Measurements from ENCODE around the gene NBAS. TPM values are rescaled to one million over a fixed set of nuclear protein-coding genes. Genes with fewer than 3 reads are reported as not detected.
A peak's percentile ranks its signal among the peaks of the same experiment; 100 is the strongest.

Gene NBAS
- total RNA-seq, 1 experiment from 2014 or later = 35.5 TPM

- Histone ChIP-seq H3K4me3 (ENCODE audit: insufficient read depth, low read depth, low read length) (no peak overlapping the region), H3K27me3 (ENCODE audit: control insufficient read depth, insufficient read depth, low read length) (no peaks in the 10 kb centered on the region), H3K36me3 (replicated peaks; ENCODE audit: control insufficient read depth, insufficient read depth, low read length) (no peaks in the 10 kb centered on the region)
These were observed 279.5 kb downstream of the NBAS start for GRCh38 chr2:15281681-15282080.

GRCh38 chr2:15279201-15279876 lies 281.8 kb downstream of the NBAS start:
- Histone ChIP-seq H3K27me3 (ENCODE audit: control insufficient read depth, insufficient read depth, low read length) (no peaks in the 10 kb centered on the region), H3K4me3 (ENCODE audit: insufficient read depth, low read depth, low read length) (no peak overlapping the region), H3K36me3 (replicated peaks; ENCODE audit: control insufficient read depth, insufficient read depth, low read length) (no peaks in the 10 kb centered on the region; the same call in 1 of the 2 replicates)
- DNase-seq = no peak

More at GRCh38 chr2:15281681-15282080, 279.5 kb downstream of the NBAS start:
- DNase-seq = no peak

GRCh38 chr2:15278296-15278695 lies 282.8 kb downstream of the NBAS start:
- H3K36me3 ChIP-seq (replicated peaks; ENCODE audit: control insufficient read depth, insufficient read depth, low read length) = no peaks in the 10 kb centered on the region; the same call in 1 of the 2 replicates
- no peak for DNase-seq
- H3K4me3 ChIP-seq (ENCODE audit: insufficient read depth, low read depth, low read length) = no peak overlapping the region
- no peaks in the 10 kb centered on the region for H3K27me3 ChIP-seq (ENCODE audit: control insufficient read depth, insufficient read depth, low read length)

GRCh38 chr2:15275346-15275745 lies 285.8 kb downstream of the NBAS start:
- DNase-seq = no peak
- Histone ChIP-seq H3K27me3 (ENCODE audit: control insufficient read depth, insufficient read depth, low read length) (no peaks in the 10 kb centered on the region), H3K36me3 (replicated peaks; ENCODE audit: control insufficient read depth, insufficient read depth, low read length) (no peaks in the 10 kb centered on the region; the same call in none of the 2 replicates), H3K4me3 (ENCODE audit: insufficient read depth, low read depth, low read length) (no peak overlapping the region)

GRCh38 chr2:15273452-15273851 lies 287.7 kb downstream of the NBAS start:
- DNase-seq = no peak
- no peaks in the 10 kb centered on the region for H3K27me3 ChIP-seq (ENCODE audit: control insufficient read depth, insufficient read depth, low read length)
- H3K36me3 ChIP-seq (replicated peaks; ENCODE audit: control insufficient read depth, insufficient read depth, low read length) = no peaks in the 10 kb centered on the region; the same call in none of the 2 replicates
- H3K4me3 ChIP-seq (ENCODE audit: insufficient read depth, low read depth, low read length) = no peak overlapping the region

- Histone ChIP-seq H3K36me3 (replicated peaks; ENCODE audit: control insufficient read depth, insufficient read depth, low read length) (no peaks in the 10 kb centered on the region; the same call in none of the 2 replicates), H3K27me3 (ENCODE audit: control insufficient read depth, insufficient read depth, low read length) (no peaks in the 10 kb centered on the region), H3K4me3 (ENCODE audit: insufficient read depth, low read depth, low read length) (no peak overlapping the region)
- no peak for DNase-seq
These were observed 288.2 kb downstream of the NBAS start for GRCh38 chr2:15272942-15273341.

GRCh38 chr2:15271941-15272542 lies 289.1 kb downstream of the NBAS start:
- Histone ChIP-seq H3K36me3 (replicated peaks; ENCODE audit: control insufficient read depth, insufficient read depth, low read length) (no peaks in the 10 kb centered on the region; the same call in none of the 2 replicates), H3K27me3 (ENCODE audit: control insufficient read depth, insufficient read depth, low read length) (no peaks in the 10 kb centered on the region), H3K4me3 (ENCODE audit: insufficient read depth, low read depth, low read length) (no peak overlapping the region)
- DNase-seq = no peak

- DNase-seq = no peak
- Histone ChIP-seq H3K27me3 (ENCODE audit: control insufficient read depth, insufficient read depth, low read length) (no peaks in the 10 kb centered on the region), H3K4me3 (ENCODE audit: insufficient read depth, low read depth, low read length) (no peak overlapping the region), H3K36me3 (replicated peaks; ENCODE audit: control insufficient read depth, insufficient read depth, low read length) (no peaks in the 10 kb centered on the region; the same call in none of the 2 replicates)
These were observed 289.9 kb downstream of the NBAS start for GRCh38 chr2:15271276-15271675.

- no peak for DNase-seq
- H3K36me3 ChIP-seq (replicated peaks; ENCODE audit: control insufficient read depth, insufficient read depth, low read length) = no peaks in the 10 kb centered on the region; the same call in 1 of the 2 replicates
These were observed 292.1 kb downstream of the NBAS start for GRCh38 chr2:15269043-15269442.

GRCh38 chr2:15265889-15266288 lies 295.2 kb downstream of the NBAS start:
- Histone ChIP-seq H3K27me3 (ENCODE audit: control insufficient read depth, insufficient read depth, low read length) (no peaks in the 10 kb centered on the region), H3K36me3 (replicated peaks; ENCODE audit: control insufficient read depth, insufficient read depth, low read length) (no peaks in the 10 kb centered on the region), H3K4me3 (ENCODE audit: insufficient read depth, low read depth, low read length) (no peak overlapping the region)
- no peak for DNase-seq

More at GRCh38 chr2:15269043-15269442, 292.1 kb downstream of the NBAS start:
- no peak overlapping the region for H3K4me3 ChIP-seq (ENCODE audit: insufficient read depth, low read depth, low read length)
- no peaks in the 10 kb centered on the region for H3K27me3 ChIP-seq (ENCODE audit: control insufficient read depth, insufficient read depth, low read length)

GRCh38 chr2:15263976-15264685 lies 297.0 kb downstream of the NBAS start:
- H3K4me3 ChIP-seq (ENCODE audit: insufficient read depth, low read depth, low read length) = no peak overlapping the region
- no peak for DNase-seq
- H3K27me3 ChIP-seq (ENCODE audit: control insufficient read depth, insufficient read depth, low read length) = no peaks in the 10 kb centered on the region
- no peaks in the 10 kb centered on the region for H3K36me3 ChIP-seq (replicated peaks; ENCODE audit: control insufficient read depth, insufficient read depth, low read length)

- Histone ChIP-seq H3K27me3 (ENCODE audit: control insufficient read depth, insufficient read depth, low read length) (no peaks in the 10 kb centered on the region), H3K36me3 (replicated peaks; ENCODE audit: control insufficient read depth, insufficient read depth, low read length) (no peaks in the 10 kb centered on the region), H3K4me3 (ENCODE audit: insufficient read depth, low read depth, low read length) (no peak overlapping the region)
- DNase-seq = no peak
These were observed 298.3 kb downstream of the NBAS start for GRCh38 chr2:15262792-15263191.

GRCh38 chr2:15260835-15261234 lies 300.3 kb downstream of the NBAS start:
- DNase-seq = no peak
- H3K27me3 ChIP-seq (ENCODE audit: control insufficient read depth, insufficient read depth, low read length) = no peaks in the 10 kb centered on the region
- no peak overlapping the region for H3K4me3 ChIP-seq (ENCODE audit: insufficient read depth, low read depth, low read length)
- no peaks in the 10 kb centered on the region for H3K36me3 ChIP-seq (replicated peaks; ENCODE audit: control insufficient read depth, insufficient read depth, low read length)

- Histone ChIP-seq H3K27me3 (ENCODE audit: control insufficient read depth, insufficient read depth, low read length) (no peaks in the 10 kb centered on the region), H3K36me3 (replicated peaks; ENCODE audit: control insufficient read depth, insufficient read depth, low read length) (no peaks in the 10 kb centered on the region), H3K4me3 (ENCODE audit: insufficient read depth, low read depth, low read length) (no peak overlapping the region)
- DNase-seq = no peak
These were observed 300.9 kb downstream of the NBAS start for GRCh38 chr2:15260196-15260595.

GRCh38 chr2:15259356-15259756 lies 301.8 kb downstream of the NBAS start:
- no peaks in the 10 kb centered on the region for H3K27me3 ChIP-seq (ENCODE audit: control insufficient read depth, insufficient read depth, low read length)
- DNase-seq = peak; percentile 38
- no peak overlapping the region for H3K4me3 ChIP-seq (ENCODE audit: insufficient read depth, low read depth, low read length)
- no peaks in the 10 kb centered on the region for H3K36me3 ChIP-seq (replicated peaks; ENCODE audit: control insufficient read depth, insufficient read depth, low read length)

Measured in H7 (cell line).